ENCODE data around the gene TMCC1.

DNA sequence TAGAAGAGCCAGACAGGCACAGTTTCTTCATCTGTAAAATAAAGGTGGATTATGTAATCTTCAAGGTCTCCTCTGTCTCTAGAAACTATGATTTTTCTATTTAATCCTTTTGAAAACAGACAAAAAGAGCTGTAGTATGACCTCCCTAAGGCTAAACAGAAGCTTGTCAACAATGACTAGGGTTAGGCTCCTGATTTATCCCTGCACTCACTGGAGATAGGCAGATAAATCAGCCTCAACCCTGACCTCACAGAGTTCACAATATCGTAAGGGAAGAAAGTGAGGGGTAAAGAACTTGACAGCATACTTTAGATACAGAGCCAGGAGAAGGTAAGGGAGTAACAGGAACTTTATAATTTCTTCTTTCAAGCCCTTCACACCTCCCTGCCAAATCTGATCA, 124.8 kb downstream of the TMCC1 start:
- TF ChIP-seq, protein P1, sequence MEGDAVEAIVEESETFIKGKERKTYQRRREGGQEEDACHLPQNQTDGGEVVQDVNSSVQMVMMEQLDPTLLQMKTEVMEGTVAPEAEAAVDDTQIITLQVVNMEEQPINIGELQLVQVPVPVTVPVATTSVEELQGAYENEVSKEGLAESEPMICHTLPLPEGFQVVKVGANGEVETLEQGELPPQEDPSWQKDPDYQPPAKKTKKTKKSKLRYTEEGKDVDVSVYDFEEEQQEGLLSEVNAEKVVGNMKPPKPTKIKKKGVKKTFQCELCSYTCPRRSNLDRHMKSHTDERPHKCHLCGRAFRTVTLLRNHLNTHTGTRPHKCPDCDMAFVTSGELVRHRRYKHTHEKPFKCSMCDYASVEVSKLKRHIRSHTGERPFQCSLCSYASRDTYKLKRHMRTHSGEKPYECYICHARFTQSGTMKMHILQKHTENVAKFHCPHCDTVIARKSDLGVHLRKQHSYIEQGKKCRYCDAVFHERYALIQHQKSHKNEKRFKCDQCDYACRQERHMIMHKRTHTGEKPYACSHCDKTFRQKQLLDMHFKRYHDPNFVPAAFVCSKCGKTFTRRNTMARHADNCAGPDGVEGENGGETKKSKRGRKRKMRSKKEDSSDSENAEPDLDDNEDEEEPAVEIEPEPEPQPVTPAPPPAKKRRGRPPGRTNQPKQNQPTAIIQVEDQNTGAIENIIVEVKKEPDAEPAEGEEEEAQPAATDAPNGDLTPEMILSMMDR (IDR thresholded peaks at IDR 0.05) = no peak
- no peak for TF ChIP-seq POLR2A (IDR thresholded peaks at IDR 0.05; ENCODE audit: low read length)
- TF ChIP-seq SREBF2 (IDR thresholded peaks at IDR 0.05) = no peak

Data from A549 (cell line).